Measurements from ENCODE around the gene RNF112.
"Not testable (repeated sequence)": the region's sequence is repeated elsewhere in the genome, so short reads cannot be mapped to it uniquely, and the experiment has no call there.

RNF112 gene

DNA sequence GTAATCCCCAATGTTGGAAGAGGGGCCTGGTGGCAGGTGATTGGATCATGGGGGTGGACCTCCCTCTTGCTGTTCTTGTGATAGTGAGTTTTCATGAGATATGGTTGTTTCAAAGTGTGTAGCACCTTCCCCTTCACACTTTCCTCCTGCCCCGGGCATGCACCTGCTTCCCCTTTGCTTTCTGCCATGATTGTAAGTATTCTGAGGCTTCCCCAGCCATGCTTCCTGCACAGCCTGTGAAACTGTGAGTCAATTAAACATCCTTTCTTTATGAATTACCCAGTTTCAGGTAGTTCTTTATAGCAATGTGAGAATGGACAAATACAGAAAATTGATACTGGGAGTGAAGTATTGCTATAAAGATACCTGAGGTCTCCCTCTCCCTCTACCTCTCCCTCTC lies 29.4 kb downstream of the RNF112 start:
- in situ Hi-C loops (cut with HindIII; ENCODE audit: low sequenced_read_pairs): no loop called here

DNA sequence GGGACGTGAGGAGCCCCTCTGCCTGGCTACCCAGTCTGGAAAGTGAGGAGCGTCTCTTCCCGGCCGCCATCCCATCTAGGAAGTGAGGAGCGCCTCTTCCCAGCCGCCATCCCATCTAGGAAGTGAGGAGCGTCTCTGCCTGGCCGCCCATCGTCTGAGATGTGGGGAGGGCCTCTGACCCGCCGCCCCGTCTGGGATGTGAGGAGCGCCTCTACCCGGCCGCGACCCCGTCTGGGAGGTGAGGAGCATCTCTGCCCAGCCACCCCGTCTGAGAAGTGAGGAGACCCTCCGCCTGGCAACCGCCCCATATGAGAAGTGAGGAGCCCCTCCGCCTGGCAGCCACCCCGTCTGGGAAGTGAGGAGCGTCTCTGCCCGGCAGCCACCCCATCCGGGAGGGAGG lies 30.3 kb downstream of the RNF112 start:
- in situ Hi-C loops (cut with HindIII; ENCODE audit: low sequenced_read_pairs): not testable (repeated sequence)

DNA sequence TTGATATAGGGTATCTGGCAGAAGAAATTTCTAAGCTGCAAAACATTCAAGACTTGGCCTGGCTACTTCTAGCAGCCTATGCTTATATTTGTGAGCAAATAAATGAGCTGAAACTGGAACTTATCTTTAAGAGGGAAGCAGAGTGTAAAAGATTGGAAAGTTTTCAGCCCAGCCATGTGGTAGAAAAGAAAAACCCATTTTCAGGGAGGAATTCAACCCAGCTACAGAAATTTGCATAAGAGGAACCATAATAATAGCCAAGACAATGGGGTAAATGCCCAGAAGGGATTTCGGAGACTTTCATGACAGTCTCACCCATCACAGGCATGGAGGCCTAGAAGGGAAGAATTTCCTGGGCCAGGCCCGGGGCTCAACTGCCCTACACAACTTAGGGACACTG lies 31.7 kb downstream of the RNF112 start:
- in situ Hi-C loops (cut with HindIII; ENCODE audit: low sequenced_read_pairs): no loop called here

DNA sequence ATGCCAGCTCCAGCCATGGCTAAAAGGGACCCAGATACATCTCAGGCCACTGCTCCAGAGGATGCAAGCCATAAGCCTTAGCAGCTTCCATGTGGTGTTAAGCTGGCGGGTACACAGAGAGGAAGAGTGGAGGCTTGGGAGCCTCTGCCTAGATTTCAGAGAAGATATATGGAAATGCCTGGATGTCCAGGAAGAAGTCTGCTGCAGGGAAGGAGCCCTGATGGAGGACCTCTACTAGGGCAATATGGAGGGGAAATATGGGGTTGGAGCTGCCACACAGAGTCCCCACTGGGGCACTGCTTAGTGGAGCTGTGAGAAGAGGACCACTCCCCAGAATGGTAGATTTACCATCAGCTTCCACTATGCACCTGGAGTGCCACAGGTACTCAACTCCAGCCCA lies 32.1 kb downstream of the RNF112 start:
- in situ Hi-C loops (cut with HindIII; ENCODE audit: low sequenced_read_pairs): no loop called here

DNA sequence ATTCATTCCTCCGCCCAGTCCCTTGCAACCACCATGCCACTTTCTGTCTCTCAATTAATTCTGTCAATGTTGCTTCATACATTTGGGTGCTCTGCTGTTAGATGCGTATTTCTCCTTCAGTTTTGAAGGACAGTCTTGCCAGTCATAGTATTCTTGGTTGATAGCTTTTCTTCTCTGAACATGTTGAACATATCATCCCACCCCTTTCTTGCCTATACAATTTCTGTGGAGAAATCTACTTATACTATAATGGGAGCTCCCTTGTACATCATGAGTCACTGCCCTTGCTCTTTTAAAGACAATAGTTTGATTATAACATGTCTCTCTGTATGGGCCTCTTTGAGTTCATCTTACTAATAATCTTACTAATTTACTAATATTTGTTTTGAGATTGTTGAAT lies 34.1 kb downstream of the RNF112 start:
- in situ Hi-C loops (cut with HindIII; ENCODE audit: low sequenced_read_pairs): no loop called here

DNA sequence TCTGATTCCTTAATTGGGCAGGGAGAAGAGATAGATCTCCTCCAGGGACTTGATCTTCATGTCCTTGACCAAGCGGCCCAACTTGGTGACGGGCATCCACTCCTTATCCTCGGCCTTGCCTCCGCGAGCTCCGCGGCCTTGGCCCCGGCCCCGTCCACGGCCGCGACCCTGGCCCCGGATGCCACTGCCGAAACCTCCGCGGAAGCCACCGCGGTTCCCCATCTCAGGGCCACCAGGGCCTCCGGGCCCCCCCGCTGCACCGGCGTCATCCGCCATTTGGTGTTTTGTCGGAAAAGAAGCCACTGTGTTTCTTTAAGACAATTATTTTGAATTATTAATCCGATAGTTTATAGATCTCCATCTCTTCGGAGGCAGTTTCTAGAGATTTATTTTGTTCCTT lies 35.5 kb downstream of the RNF112 start:
- in situ Hi-C loops (cut with HindIII; ENCODE audit: low sequenced_read_pairs): not testable (repeated sequence)

DNA sequence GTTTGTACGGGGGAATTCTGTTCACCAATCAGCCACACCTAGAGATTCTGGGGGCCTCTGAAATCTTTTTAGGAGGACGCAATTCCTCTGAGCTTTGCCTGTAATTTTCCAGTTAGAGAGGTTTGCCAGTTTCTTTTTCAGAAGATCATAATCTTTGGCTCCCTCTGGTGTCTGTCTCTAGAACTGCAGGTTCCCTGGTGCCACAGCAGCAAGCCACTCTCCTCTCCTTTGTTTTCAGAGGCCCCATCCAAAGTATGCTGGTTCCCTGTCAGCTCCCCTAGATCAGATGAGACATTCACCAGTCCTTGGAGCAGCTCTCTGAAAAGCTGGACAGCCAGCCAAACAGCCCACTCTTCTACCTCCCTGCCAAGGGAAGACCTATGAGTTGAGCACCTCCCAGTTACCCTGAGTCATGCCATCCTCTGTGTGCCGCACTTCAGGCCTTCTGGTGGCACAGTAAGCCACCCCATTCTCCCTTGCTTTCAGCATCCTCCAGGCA lies 36.1 kb downstream of the RNF112 start:
- in situ Hi-C loops (cut with HindIII; ENCODE audit: low sequenced_read_pairs): no loop called here

DNA sequence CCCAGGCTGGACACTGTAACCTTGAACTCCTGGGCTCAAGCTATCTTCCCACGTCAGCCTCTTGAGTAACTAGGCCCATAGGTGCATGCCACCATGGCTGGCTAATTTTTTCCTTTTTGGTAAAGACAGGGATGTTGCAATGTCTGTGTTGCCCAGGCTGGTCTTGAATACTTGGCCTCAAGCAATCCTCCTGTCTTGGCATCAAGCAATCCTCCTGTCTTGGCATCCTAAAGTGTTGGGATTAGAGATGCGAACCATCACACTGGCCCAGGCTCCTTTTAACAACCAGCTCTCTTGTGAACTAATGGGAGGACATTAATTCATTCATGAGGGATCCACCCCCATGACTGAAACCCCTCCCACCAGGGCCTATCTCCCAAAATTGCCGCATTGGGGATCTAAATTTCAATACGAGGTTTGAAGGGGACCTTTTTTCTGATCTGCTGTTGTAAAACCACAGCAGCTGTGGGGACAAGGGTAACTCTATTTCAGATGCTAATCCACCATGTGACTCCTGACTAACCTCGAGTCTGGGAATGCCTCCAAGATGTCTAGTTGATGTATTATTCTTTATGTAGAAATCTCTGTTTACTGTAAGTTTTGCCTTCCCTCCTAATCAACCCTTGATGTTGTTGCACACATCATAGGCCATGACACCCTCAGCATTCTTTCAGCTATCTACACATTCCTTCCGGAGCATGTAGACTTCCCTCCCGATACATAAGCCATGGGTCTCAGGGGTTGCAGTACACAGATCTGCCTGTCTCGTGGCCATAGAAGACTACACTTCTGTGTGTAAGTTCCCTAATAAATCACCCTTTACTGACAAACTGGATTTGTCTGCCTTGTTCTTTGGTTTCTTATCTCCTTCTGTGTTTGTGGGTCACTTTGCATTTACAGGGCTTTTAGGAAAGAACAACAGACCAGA lies 37.6 kb downstream of the RNF112 start:
- in situ Hi-C loops (cut with HindIII; ENCODE audit: low sequenced_read_pairs): no loop called here

DNA sequence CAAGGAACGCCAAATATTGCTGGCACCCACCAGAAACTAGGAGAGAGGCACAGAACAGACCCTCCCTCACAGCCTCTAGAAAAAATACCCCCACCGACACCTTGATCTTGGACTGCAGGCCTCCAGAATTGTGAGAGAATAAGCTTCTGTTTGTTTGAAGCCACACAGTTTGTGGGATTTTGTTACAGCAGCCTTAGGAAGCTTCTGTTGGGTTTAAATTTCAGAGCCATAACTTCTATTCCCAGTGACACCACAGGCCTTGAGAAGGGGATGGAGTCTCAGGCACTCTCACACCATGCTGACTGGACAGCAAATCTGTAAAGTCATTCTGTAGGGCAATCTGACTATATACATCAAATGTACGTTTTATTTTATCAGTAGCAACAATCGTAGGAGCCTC lies 38.6 kb downstream of the RNF112 start:
- in situ Hi-C loops (cut with HindIII; ENCODE audit: low sequenced_read_pairs): no loop called here

DNA sequence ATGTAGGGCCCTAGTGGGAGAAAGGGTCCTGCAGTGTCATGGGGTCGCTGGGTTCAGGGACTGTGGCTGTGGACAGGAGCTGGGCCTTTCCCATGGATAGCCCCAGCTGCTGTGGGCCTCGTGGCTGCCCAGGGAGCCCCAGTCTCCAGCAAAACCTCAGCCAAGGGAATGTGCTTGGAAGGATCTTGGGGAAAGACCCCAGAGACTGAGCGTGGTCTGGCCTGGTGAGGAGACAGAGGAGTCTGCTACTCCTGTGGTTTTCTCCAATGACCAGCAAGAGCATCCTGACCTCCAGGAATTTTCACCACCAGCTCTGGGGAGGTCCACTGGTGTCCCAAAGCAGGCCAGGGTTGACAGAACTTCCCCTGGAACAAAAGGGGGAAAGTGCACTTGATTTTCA lies 42.3 kb downstream of the RNF112 start:
- in situ Hi-C loops (cut with HindIII; ENCODE audit: low sequenced_read_pairs): no loop called here

DNA sequence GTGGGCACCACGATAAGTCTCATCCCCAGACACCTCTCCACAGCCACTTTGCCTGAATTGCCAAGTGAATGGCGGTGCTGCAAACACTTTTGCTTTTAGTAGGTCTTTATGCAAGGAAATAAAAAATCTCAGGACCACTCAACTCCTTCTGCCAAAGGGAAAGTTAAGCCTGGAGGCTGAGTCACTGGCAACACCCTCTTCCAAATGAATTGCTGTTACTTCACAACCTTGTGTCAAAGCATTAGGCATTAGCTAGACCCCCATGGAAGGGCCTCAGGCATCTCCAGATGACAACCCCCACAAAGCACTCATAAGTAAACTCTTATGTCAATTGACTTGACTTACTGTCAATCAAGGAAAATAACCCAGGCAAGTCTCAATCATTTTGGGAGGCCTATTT lies 43.0 kb downstream of the RNF112 start:
- in situ Hi-C loops (cut with HindIII; ENCODE audit: low sequenced_read_pairs): no loop called here

DNA sequence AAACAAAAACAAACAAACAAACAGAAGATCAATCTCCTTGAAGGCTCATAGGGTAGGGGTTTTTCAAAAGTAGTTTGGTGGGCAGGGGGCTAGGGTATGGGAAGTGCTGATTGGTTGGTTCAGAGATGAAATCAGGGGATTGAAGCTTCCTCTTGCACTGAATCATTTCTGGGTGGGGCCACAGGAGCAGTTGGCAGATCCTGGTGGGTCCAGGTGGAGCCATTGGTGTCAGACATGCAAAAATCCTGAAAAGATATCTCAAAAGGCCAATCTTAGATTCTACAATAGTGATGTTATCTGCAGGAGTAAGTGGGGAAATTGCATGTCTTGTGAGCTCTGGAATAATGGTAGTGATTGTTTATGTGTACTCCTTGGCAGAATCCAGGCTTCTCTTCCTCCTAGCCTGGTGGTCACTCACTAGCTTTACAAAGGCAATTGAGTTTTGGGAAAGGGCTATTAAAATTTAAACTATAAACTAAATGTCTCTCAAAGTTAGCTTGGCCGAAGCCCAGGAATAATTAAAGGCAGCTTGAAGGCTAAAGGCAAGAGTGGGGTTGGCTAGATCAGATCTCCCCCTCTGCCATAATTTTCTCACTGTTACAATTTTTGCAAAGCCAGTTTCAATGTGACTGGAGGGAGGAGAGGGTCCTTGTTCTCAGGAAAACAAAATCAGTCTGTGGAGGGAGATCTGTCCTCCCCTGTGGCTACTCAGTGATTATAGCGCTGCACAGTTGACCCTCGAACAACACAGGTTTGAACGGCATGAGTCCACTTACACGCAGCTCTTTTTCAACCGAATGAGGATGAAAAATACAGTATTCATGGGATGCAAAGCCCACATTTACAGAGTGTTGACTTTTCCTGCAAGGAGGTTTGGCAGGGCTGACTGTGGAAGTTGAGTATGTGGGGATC lies 45.2 kb downstream of the RNF112 start:
- in situ Hi-C loops (cut with HindIII; ENCODE audit: low sequenced_read_pairs): loop anchor here (5.0 kb wide), 1 partner anchor 94 kb away; the partner anchor contains the start of gene B9D1

DNA sequence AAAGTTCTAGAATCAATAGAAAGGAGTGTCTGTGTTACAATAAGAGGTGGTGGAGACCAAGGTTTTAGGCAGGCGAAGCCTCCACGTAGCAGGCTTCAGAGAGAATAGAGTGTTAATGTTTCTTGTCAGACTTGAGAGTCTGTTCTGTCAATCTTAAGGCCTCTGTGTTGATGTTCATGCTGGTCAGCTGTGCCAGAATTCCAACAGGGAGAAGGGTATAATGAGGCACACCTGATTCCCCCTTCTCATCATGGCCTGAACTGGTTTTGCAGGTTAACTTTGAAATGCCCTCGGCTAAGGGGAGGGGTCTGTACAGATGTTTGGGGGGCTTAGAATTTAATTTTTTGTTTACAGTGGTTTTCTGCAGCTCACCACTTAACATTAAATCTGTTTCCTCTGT lies 46.0 kb downstream of the RNF112 start:
- in situ Hi-C loops (cut with HindIII; ENCODE audit: low sequenced_read_pairs): loop anchor here (5.0 kb wide), 1 partner anchor 95 kb away; the partner anchor contains the start of gene B9D1

DNA sequence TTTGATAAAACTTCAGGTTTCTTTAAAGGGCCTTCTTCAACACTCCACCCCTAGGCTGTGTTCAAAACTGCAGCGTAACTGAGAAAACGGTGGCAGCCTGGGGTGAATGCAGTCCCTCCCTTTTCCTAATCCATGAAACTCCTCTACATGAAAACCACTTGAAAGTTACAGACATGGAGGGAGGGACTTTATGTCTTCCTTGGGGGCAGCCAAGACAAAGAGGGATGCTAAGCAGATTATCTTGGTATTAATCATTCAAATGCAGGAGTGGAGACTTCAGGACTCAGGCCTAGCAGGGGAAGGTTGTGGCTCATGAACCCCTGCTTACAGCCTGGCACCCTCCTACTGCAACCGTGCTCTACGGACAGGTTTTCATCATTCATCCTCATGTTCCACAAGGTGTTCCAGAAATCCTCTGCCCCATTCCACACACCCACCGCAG lies 46.8 kb downstream of the RNF112 start:
- in situ Hi-C loops (cut with HindIII; ENCODE audit: low sequenced_read_pairs): loop anchor here (5.0 kb wide), 1 partner anchor 96 kb away; the partner anchor contains the start of gene B9D1

DNA sequence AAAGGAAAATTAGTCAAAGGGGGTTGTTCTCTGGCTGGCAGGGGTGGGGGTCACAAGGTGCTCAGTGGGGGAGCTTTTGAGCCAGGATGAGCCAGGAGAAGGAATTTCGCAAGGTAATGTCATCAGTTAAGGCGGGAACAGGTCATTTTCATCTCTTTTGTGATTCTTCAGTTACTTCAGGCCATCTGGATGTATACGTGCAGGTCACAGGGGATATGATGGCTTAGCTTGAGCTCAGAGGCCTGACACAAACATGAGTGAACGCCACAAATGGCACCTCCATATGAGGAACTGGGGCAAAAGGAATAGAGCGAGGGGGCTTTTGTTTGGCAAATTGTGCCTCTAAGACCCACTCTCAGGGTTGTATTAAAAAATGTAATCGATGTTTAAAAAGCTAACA lies 47.4 kb downstream of the RNF112 start:
- in situ Hi-C loops (cut with HindIII; ENCODE audit: low sequenced_read_pairs): loop anchor here (5.0 kb wide), 1 partner anchor 96 kb away; the partner anchor contains the start of gene B9D1

DNA sequence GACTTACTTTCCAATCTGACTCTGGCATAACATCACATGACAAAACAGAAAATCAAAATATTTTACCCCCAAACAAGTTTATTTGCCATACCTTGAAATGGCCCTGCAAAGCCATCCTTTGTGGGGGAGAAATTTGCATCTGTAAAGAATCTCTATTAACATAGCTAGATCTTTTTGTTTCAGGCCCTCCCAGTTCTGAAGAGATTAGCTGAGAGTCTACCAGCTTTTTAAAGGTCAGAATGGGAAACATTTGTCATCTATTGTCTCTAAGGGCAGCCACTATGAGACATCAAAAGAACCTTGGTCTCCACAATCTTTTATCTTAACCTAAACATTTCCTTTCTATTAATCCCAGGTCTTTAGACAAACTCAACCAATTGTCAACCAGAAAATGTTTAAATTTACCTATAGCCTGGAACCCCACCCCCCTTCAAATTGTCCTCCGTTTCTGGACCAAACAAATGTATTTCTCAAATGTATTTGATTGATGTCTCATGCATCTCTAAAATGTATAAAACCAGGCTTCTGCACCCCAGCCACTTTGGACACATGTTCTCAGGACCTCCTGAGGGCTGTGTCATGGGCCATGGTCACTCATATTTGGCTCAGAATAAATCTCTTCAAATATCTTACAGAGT lies 48.1 kb downstream of the RNF112 start:
- in situ Hi-C loops (cut with HindIII; ENCODE audit: low sequenced_read_pairs): loop anchor here (5.0 kb wide), 1 partner anchor 97 kb away; the partner anchor contains the start of gene B9D1

DNA sequence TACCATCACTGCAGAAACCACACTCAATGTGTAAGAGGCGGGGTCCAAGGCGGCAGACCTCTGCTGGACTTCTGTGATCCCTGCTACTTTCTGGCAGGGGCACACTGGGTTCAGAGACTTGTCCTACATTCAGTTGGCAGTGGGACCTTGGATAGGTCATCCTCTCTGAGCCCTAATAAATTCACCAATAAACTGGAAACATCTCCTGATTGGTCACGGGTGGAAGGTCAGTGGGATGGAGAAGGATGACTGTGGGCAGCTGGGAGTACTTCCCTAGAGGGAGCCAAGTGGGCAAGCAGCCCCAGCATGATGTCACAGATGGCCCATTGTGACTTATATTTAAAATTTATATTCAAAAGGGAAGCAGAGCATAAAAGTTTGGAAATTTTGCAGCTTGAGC lies 49.7 kb downstream of the RNF112 start:
- in situ Hi-C loops (cut with HindIII; ENCODE audit: low sequenced_read_pairs): no loop called here

DNA sequence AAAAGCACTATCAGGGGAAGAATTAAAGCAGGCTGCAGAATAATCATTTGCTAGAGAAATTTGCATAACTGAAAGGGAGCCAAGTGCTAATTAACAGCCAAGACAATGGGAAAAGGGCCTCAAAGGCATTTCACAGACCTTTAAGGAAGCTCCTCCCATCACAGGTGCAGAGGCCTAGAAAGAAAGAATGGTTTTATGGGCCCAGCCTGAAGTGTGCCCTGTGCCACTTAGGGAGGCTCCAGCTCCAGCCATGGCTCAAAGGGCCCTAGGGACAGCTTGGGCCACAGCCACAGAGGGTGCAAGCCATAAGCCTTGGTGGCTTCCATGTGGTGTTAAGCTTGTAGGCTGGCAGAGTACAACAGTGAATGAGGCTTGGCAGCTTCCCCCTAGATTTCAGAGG lies 50.1 kb downstream of the RNF112 start:
- in situ Hi-C loops (cut with HindIII; ENCODE audit: low sequenced_read_pairs): no loop called here

DNA sequence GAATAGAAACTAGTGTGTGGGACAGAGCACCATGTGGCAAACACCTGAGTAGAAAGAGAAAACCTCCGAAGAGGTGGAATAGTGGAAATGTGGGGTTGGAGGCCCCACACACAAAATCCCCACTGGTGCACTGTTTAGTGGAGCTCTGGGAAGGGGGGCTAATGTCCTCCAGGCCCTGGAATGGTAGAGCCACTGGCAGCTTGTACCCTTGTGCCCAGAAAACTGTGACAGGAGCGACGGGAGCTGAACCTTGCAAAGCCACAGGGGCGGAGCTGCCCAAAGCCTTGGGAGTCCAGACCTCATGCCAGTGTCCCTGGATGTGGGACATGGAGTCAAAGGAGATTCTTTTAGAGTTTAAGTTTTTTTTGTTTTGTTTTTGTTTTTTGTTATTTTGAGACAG lies 50.6 kb downstream of the RNF112 start:
- in situ Hi-C loops (cut with HindIII; ENCODE audit: low sequenced_read_pairs): no loop called here

DNA sequence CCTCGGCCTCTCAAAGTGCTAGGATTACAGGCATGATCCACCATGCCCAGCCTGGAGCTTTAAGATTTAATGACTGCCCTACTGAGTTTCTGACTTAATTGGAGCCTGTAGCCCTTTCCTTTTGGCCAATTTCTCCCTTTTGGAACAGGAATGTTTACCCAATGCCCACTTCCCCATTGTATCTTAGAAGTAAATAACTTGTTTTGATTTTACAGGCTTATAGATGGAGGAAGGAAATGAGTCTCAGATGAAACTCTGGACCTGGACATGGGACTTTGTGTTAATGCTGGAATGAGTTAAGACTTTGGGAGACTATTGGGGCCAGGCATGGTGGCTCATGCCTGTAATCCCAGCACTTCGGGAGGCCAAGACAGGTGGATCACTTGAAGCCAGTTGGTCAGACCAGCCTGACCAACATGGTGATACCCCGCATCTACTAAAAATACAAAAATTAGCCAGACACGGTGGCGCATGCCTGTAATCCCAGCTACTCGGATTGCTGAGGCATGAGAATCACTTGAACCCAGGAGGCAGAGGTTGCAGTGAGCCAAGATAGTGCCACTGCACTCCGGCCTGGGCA lies 51.5 kb downstream of the RNF112 start:
- in situ Hi-C loops (cut with HindIII; ENCODE audit: low sequenced_read_pairs): not testable (repeated sequence)

Measured in DLD1 (cell line).